Measurements from ENCODE around the gene MAT1A.

DNA sequence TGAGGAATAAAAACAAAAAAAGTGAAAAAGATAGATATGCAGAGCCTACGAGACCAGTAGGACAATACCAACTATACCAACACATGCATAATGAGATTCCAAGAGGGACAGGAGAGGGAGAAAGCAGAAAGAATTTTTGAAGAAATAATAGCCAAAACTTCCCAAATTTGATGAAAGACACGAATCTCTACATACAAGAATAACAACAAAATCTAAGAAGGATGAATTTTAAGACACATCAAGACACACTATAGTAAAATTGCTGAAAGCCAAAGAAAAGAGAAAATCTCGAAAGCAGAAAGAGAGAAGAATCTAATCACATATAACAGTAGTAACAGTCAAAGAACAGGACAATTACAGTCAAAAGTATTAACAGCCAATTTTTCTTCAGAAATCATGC, 7.5 kb upstream of the MAT1A start:
- no peak for TF ChIP-seq EZH2 (IDR thresholded peaks at IDR 0.05; ENCODE audit: borderline replicate concordance, low read length)
- TF ChIP-seq, protein P1, sequence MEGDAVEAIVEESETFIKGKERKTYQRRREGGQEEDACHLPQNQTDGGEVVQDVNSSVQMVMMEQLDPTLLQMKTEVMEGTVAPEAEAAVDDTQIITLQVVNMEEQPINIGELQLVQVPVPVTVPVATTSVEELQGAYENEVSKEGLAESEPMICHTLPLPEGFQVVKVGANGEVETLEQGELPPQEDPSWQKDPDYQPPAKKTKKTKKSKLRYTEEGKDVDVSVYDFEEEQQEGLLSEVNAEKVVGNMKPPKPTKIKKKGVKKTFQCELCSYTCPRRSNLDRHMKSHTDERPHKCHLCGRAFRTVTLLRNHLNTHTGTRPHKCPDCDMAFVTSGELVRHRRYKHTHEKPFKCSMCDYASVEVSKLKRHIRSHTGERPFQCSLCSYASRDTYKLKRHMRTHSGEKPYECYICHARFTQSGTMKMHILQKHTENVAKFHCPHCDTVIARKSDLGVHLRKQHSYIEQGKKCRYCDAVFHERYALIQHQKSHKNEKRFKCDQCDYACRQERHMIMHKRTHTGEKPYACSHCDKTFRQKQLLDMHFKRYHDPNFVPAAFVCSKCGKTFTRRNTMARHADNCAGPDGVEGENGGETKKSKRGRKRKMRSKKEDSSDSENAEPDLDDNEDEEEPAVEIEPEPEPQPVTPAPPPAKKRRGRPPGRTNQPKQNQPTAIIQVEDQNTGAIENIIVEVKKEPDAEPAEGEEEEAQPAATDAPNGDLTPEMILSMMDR (conservative IDR thresholded peaks at IDR 0.05 in 1 of 2, IDR thresholded peaks at IDR 0.05 in 1 of 2; ENCODE audit: extremely low read depth in 1 of 2, insufficient read depth in 1 of 2, low read depth in 1 of 2, low read length in 2 of 2), result no peak

Data from mammary epithelial cell (primary cell).